Measurements from ENCODE around the gene CEBPA. TPM values are rescaled to one million over a fixed set of nuclear protein-coding genes. Genes with fewer than 3 reads are reported as not detected.
"Not testable (repeated sequence)": the region's sequence is repeated elsewhere in the genome, so short reads cannot be mapped to it uniquely, and the experiment has no call there.

Gene CEBPA
- total RNA-seq, 1 donor from 2014 or later, result 0.45 TPM

DNA sequence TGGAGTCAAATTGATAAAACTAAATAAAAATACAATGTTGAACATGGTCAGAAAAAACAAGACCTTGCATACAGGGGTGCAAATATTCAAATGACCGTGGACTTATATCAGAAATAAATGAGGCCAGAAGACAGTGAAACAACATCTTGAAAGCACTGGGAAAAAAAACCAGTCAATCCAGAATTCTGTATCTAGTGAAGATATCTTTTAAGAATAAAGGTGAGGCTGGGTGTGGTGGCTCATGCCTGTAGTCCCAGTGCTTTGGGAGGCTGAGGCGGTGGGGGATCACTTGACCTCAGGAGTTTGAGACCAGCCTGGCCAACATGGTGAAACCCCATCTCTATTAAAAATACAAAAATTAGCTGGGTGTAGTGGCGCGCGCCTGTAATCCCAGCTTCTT, 15.2 kb upstream of the CEBPA start:
- Mint-ChIP-seq H3K36me3 (ENCODE audit: low read depth, unreplicated experiment) (no peaks in the 10 kb centered on the region), H3K4me3 (ENCODE audit: unreplicated experiment) (no peak overlapping the region), H3K27ac (ENCODE audit: unreplicated experiment) (no peak overlapping the region), H3K4me1 (ENCODE audit: low read depth, unreplicated experiment) (no peaks in the 10 kb centered on the region), H3K27me3 (ENCODE audit: low read depth, unreplicated experiment) (peaks cover 12% of the 10 kb centered on the region), H3K9me3 (ENCODE audit: unreplicated experiment) (peaks cover 14% of the 10 kb centered on the region)
- H3K9ac ChIP-seq (ENCODE audit: low read length), result no peak overlapping the region
- DNase-seq (ENCODE audit: low read depth) (no peak), FAIRE-seq (no peak)
- H3K4me1 ChIP-seq (ENCODE audit: insufficient read depth, low read length), result no peaks in the 10 kb centered on the region
- no peak overlapping the region for H2AFZ ChIP-seq (ENCODE audit: low read depth, low read length)
- no peaks in the 10 kb centered on the region for H3K9me3 ChIP-seq (ENCODE audit: insufficient read depth, low read depth, low read length)
- H3K27me3 ChIP-seq (ENCODE audit: insufficient read depth, low read length), result no peaks in the 10 kb centered on the region
- H3K79me2 ChIP-seq (ENCODE audit: insufficient read depth, low read length), result no peaks in the 10 kb centered on the region
- H3K4me2 ChIP-seq (ENCODE audit: low read length), result no peak overlapping the region
- H3K27ac ChIP-seq (ENCODE audit: low read depth, low read length), result no peak overlapping the region
- no peak for TF ChIP-seq EZH2 (IDR thresholded peaks at IDR 0.05; ENCODE audit: insufficient read depth, low read length)
- TF ChIP-seq, protein P1, sequence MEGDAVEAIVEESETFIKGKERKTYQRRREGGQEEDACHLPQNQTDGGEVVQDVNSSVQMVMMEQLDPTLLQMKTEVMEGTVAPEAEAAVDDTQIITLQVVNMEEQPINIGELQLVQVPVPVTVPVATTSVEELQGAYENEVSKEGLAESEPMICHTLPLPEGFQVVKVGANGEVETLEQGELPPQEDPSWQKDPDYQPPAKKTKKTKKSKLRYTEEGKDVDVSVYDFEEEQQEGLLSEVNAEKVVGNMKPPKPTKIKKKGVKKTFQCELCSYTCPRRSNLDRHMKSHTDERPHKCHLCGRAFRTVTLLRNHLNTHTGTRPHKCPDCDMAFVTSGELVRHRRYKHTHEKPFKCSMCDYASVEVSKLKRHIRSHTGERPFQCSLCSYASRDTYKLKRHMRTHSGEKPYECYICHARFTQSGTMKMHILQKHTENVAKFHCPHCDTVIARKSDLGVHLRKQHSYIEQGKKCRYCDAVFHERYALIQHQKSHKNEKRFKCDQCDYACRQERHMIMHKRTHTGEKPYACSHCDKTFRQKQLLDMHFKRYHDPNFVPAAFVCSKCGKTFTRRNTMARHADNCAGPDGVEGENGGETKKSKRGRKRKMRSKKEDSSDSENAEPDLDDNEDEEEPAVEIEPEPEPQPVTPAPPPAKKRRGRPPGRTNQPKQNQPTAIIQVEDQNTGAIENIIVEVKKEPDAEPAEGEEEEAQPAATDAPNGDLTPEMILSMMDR (IDR thresholded peaks at IDR 0.05; ENCODE audit: insufficient read depth, low read depth, low read length), result no peak
- no peaks in the 10 kb centered on the region for H3K36me3 ChIP-seq (ENCODE audit: insufficient read depth, low read length)
- no peaks in the 10 kb centered on the region for H4K20me1 ChIP-seq (ENCODE audit: insufficient read depth, low read length)
- no peak overlapping the region for H3K4me3 ChIP-seq (ENCODE audit: insufficient read depth, low read depth, low read length)

DNA sequence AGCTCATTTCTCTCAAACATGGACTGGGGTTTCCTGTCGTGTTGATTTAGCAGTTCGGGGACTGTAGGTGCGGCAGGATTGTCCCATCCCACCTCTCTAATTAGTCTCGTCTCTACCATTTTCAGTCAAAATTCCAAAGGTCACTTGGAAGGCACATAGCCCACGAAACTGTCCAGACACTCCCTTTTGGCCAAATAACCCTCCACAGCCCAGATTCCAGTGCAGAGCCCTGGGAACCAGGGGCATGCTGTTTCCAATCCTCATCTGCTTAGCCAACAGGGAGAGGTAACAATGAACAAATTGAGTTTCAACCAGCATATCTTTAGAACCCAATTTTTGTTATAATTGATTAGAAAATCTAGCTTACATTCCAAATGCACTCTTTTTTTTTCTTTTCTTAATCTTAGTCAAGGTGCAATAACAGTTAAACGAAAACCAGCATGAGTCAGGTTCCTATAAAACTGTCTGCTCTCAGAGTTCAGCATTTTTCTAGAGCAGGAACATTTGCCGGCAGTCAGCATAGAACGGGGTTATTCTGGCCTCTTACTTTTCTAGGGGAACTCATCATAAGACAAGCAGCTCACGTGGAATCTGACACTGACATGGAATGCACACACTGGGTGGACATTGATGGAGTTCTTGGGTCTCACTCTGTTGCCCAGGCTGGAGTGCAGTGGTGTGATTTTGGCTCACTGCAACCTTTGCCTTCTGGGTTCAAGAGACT, 14.4 kb upstream of the CEBPA start:
- Histone ChIP-seq H3K79me2 (ENCODE audit: insufficient read depth, low read length) (no peaks in the 10 kb centered on the region), H2AFZ (ENCODE audit: low read depth, low read length) (no peak overlapping the region), H4K20me1 (ENCODE audit: insufficient read depth, low read length) (no peaks in the 10 kb centered on the region), H3K9ac (ENCODE audit: low read length) (no peak overlapping the region), H3K4me2 (ENCODE audit: low read length) (no peak overlapping the region), H3K9me3 (ENCODE audit: insufficient read depth, low read depth, low read length) (no peaks in the 10 kb centered on the region), H3K4me3 (ENCODE audit: insufficient read depth, low read depth, low read length) (no peak overlapping the region), H3K36me3 (ENCODE audit: insufficient read depth, low read length) (no peaks in the 10 kb centered on the region), H3K4me1 (ENCODE audit: insufficient read depth, low read length) (no peaks in the 10 kb centered on the region), H3K27me3 (ENCODE audit: insufficient read depth, low read length) (no peaks in the 10 kb centered on the region), H3K27ac (ENCODE audit: low read depth, low read length) (no peak overlapping the region)
- no peak for FAIRE-seq
- peaks cover 9% of the 10 kb centered on the region for H3K9me3 Mint-ChIP-seq (ENCODE audit: unreplicated experiment)
- H3K27ac Mint-ChIP-seq (ENCODE audit: unreplicated experiment), result no peak overlapping the region
- TF ChIP-seq EZH2 (IDR thresholded peaks at IDR 0.05; ENCODE audit: insufficient read depth, low read length), result no peak
- TF ChIP-seq, protein P1 (IDR thresholded peaks at IDR 0.05; ENCODE audit: insufficient read depth, low read depth, low read length), result no peak
- H3K4me3 Mint-ChIP-seq (ENCODE audit: unreplicated experiment), result no peak overlapping the region
- no peaks in the 10 kb centered on the region for H3K4me1 Mint-ChIP-seq (ENCODE audit: low read depth, unreplicated experiment)
- no peak for DNase-seq (ENCODE audit: low read depth)
- H3K36me3 Mint-ChIP-seq (ENCODE audit: low read depth, unreplicated experiment), result no peaks in the 10 kb centered on the region
- H3K27me3 Mint-ChIP-seq (ENCODE audit: low read depth, unreplicated experiment), result peaks cover 11% of the 10 kb centered on the region

DNA sequence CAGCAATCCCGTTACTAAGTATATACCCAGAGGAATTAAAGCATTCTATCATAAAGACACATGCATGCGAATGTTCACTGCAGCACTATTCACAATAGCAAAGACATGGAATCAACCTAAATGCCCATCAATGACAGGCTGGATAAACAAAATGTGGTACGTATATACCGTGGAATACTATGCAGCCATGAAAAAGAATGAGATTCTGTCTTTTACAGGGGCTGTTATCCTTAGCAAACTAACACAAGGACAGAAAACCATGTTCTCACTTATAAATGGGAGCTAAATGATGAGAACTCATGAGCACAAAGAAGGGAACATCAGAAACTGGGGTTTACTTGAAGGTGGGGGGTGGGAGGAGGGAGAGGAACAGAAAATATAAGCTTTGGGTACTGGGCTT, 10.5 kb upstream of the CEBPA start:
- H3K36me3 ChIP-seq (ENCODE audit: insufficient read depth, low read length); H3K4me1 ChIP-seq (ENCODE audit: insufficient read depth, low read length); H3K27me3 ChIP-seq (ENCODE audit: insufficient read depth, low read length); H3K9me3 Mint-ChIP-seq (ENCODE audit: unreplicated experiment); H4K20me1 ChIP-seq (ENCODE audit: insufficient read depth, low read length); H3K36me3 Mint-ChIP-seq (ENCODE audit: low read depth, unreplicated experiment); H3K9ac ChIP-seq (ENCODE audit: low read length); H3K79me2 ChIP-seq (ENCODE audit: insufficient read depth, low read length); H3K4me3 Mint-ChIP-seq (ENCODE audit: unreplicated experiment); H3K9me3 ChIP-seq (ENCODE audit: insufficient read depth, low read depth, low read length); DNase-seq (ENCODE audit: low read depth); FAIRE-seq; H3K27ac ChIP-seq (ENCODE audit: low read depth, low read length); H3K27ac Mint-ChIP-seq (ENCODE audit: unreplicated experiment); H2AFZ ChIP-seq (ENCODE audit: low read depth, low read length); H3K4me3 ChIP-seq (ENCODE audit: insufficient read depth, low read depth, low read length); H3K4me2 ChIP-seq (ENCODE audit: low read length); H3K4me1 Mint-ChIP-seq (ENCODE audit: low read depth, unreplicated experiment): not testable (repeated sequence)
- H3K27me3 Mint-ChIP-seq (ENCODE audit: low read depth, unreplicated experiment), result peaks cover 25% of the 10 kb centered on the region

Measured in astrocyte (in vitro differentiated cells and primary cell).